ENCODE results near the gene BARHL1. TPM values are rescaled to one million over a fixed set of nuclear protein-coding genes. Genes with fewer than 3 reads are reported as not detected.

Gene BARHL1
- total RNA-seq, 1 experiment from 2014 or later: 0.15 TPM

DNA sequence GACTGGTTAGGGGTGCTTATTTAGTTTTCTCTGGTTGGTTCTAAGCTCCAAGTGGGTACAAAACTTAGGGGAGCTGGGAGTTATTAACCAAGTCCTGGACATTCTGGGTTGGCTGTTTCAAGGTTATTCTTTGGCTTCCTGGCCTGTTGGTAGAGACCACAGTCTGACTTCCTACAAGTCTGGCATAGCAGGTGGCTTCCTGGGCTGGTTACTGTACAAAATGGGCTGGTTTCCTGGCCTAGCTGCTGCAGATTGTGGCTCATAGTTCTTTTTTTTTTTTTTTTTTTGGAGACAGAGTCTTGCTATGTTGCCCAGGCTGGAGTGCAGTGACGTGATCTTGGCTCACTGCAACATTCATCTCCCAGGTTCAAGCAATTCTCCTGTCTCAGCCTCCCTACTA is 46.3 kb upstream of the BARHL1 start:
- no peak for ATAC-seq
- Mint-ChIP-seq H3K36me3 (peaks cover 7% of the 10 kb centered on the region), H3K9me3 (peaks cover 23% of the 10 kb centered on the region), H3K4me3 (no peak overlapping the region), H3K4me1 (peaks cover 20% of the 10 kb centered on the region), H3K27me3 (ENCODE audit: low read depth) (no peaks in the 10 kb centered on the region; the same call in 1 of the 2 replicates), H3K27ac (no peak overlapping the region)
- no peak for DNase-seq (ENCODE audit: low spot score)
- POLR2A ChIA-PET: no interaction called here
- TF ChIP-seq, protein P1, sequence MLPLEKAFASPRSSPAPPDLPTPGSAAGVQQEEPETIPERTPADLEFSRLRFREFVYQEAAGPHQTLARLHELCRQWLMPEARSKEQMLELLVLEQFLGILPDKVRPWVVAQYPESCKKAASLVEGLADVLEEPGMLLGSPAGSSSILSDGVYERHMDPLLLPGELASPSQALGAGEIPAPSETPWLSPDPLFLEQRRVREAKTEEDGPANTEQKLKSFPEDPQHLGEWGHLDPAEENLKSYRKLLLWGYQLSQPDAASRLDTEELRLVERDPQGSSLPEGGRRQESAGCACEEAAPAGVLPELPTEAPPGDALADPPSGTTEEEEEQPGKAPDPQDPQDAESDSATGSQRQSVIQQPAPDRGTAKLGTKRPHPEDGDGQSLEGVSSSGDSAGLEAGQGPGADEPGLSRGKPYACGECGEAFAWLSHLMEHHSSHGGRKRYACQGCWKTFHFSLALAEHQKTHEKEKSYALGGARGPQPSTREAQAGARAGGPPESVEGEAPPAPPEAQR (CRISPR knock-in tag; IDR thresholded peaks at IDR 0.05): no peak
- TF ChIP-seq, protein P2, sequence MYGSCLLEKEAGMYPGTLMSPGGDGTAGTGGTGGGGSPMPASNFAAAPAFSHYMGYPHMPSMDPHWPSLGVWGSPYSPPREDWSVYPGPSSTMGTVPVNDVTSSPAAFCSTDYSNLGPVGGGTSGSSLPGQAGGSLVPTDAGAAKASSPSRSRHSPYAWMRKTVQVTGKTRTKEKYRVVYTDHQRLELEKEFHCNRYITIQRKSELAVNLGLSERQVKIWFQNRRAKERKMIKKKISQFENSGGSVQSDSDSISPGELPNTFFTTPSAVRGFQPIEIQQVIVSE (CRISPR knock-in tag; IDR thresholded peaks at IDR 0.05; ENCODE audit: borderline replicate concordance): no peak
- TF ChIP-seq, protein P3, sequence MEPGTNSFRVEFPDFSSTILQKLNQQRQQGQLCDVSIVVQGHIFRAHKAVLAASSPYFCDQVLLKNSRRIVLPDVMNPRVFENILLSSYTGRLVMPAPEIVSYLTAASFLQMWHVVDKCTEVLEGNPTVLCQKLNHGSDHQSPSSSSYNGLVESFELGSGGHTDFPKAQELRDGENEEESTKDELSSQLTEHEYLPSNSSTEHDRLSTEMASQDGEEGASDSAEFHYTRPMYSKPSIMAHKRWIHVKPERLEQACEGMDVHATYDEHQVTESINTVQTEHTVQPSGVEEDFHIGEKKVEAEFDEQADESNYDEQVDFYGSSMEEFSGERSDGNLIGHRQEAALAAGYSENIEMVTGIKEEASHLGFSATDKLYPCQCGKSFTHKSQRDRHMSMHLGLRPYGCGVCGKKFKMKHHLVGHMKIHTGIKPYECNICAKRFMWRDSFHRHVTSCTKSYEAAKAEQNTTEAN (CRISPR knock-in tag; IDR thresholded peaks at IDR 0.05): no peak
- TF ChIP-seq FOXJ3 (CRISPR knock-in tag; IDR thresholded peaks at IDR 0.05; ENCODE audit: borderline replicate concordance) (no peak), TEAD1 (CRISPR knock-in tag; IDR thresholded peaks at IDR 0.05) (no peak), SP1 (CRISPR knock-in tag; conservative IDR thresholded peaks at IDR 0.05) (no peak), CBFB (CRISPR knock-in tag; IDR thresholded peaks at IDR 0.05; ENCODE audit: low read depth) (no peak), ZNF219 (CRISPR knock-in tag; IDR thresholded peaks at IDR 0.05; ENCODE audit: borderline replicate concordance) (no peak), ZNF263 (CRISPR knock-in tag; IDR thresholded peaks at IDR 0.05; ENCODE audit: low read depth) (no peak), FOXK1 (CRISPR knock-in tag; IDR thresholded peaks at IDR 0.05) (no peak), JAZF1 (CRISPR knock-in tag; IDR thresholded peaks at IDR 0.05) (no peak), ZNF121 (CRISPR knock-in tag; IDR thresholded peaks at IDR 0.05) (no peak)
- TF ChIP-seq, protein P4, sequence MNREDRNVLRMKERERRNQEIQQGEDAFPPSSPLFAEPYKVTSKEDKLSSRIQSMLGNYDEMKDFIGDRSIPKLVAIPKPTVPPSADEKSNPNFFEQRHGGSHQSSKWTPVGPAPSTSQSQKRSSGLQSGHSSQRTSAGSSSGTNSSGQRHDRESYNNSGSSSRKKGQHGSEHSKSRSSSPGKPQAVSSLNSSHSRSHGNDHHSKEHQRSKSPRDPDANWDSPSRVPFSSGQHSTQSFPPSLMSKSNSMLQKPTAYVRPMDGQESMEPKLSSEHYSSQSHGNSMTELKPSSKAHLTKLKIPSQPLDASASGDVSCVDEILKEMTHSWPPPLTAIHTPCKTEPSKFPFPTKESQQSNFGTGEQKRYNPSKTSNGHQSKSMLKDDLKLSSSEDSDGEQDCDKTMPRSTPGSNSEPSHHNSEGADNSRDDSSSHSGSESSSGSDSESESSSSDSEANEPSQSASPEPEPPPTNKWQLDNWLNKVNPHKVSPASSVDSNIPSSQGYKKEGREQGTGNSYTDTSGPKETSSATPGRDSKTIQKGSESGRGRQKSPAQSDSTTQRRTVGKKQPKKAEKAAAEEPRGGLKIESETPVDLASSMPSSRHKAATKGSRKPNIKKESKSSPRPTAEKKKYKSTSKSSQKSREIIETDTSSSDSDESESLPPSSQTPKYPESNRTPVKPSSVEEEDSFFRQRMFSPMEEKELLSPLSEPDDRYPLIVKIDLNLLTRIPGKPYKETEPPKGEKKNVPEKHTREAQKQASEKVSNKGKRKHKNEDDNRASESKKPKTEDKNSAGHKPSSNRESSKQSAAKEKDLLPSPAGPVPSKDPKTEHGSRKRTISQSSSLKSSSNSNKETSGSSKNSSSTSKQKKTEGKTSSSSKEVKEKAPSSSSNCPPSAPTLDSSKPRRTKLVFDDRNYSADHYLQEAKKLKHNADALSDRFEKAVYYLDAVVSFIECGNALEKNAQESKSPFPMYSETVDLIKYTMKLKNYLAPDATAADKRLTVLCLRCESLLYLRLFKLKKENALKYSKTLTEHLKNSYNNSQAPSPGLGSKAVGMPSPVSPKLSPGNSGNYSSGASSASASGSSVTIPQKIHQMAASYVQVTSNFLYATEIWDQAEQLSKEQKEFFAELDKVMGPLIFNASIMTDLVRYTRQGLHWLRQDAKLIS (CRISPR knock-in tag; IDR thresholded peaks at IDR 0.05; ENCODE audit: borderline replicate concordance): no peak
- TF ChIP-seq, protein P5, sequence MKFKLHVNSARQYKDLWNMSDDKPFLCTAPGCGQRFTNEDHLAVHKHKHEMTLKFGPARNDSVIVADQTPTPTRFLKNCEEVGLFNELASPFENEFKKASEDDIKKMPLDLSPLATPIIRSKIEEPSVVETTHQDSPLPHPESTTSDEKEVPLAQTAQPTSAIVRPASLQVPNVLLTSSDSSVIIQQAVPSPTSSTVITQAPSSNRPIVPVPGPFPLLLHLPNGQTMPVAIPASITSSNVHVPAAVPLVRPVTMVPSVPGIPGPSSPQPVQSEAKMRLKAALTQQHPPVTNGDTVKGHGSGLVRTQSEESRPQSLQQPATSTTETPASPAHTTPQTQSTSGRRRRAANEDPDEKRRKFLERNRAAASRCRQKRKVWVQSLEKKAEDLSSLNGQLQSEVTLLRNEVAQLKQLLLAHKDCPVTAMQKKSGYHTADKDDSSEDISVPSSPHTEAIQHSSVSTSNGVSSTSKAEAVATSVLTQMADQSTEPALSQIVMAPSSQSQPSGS (CRISPR knock-in tag; IDR thresholded peaks at IDR 0.05; ENCODE audit: borderline replicate concordance, low read depth): no peak
- CTCF ChIA-PET: interaction anchor here (3.3 kb wide), 1 partner anchor 10 kb away, joined by 13 read pairs; no protein-coding TSS in a partner anchor

DNA sequence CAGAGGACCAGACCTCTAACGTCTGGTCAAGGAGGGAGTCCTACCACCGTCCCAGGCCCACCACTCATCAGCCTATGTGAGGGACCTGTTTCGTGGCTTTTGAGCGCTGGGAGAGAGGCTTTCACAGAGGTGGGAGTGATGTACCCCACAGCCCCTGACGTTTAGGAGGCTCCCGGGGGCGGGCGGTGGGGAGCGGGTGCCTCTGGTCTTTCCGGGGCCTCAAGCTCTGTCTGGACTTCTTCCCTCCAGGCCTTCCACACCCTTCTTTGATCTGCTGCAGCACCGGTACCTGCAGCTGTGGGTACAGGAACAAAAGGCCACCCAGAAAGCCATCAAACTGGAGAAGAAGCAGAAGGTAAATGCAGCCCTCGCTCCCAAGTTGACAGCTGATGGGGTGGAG is 45.1 kb upstream of the BARHL1 start:
- H3K36me3 Mint-ChIP-seq: peaks cover 7% of the 10 kb centered on the region
- ChIA-PET CTCF (interaction anchor here (0.6 to 3.3 kb wide), 2 partner anchors 9 to 278 kb away, joined by 3 to 13 read pairs; no protein-coding TSS in a partner anchor), POLR2A (no interaction called here)
- H3K27me3 Mint-ChIP-seq (ENCODE audit: low read depth): no peaks in the 10 kb centered on the region; the same call in 1 of the 2 replicates
- peaks cover 23% of the 10 kb centered on the region for H3K9me3 Mint-ChIP-seq
- peaks cover 14% of the 10 kb centered on the region for H3K4me1 Mint-ChIP-seq
- ATAC-seq (no peak), DNase-seq (ENCODE audit: low spot score) (no peak)
- H3K27ac Mint-ChIP-seq: no peak overlapping the region
- no peak overlapping the region for H3K4me3 Mint-ChIP-seq
- TF ChIP-seq NFE2L1 (CRISPR knock-in tag; IDR thresholded peaks at IDR 0.05): no peak
- TF ChIP-seq, protein P3 (CRISPR knock-in tag; IDR thresholded peaks at IDR 0.05): no peak
- TF ChIP-seq, protein P6, sequence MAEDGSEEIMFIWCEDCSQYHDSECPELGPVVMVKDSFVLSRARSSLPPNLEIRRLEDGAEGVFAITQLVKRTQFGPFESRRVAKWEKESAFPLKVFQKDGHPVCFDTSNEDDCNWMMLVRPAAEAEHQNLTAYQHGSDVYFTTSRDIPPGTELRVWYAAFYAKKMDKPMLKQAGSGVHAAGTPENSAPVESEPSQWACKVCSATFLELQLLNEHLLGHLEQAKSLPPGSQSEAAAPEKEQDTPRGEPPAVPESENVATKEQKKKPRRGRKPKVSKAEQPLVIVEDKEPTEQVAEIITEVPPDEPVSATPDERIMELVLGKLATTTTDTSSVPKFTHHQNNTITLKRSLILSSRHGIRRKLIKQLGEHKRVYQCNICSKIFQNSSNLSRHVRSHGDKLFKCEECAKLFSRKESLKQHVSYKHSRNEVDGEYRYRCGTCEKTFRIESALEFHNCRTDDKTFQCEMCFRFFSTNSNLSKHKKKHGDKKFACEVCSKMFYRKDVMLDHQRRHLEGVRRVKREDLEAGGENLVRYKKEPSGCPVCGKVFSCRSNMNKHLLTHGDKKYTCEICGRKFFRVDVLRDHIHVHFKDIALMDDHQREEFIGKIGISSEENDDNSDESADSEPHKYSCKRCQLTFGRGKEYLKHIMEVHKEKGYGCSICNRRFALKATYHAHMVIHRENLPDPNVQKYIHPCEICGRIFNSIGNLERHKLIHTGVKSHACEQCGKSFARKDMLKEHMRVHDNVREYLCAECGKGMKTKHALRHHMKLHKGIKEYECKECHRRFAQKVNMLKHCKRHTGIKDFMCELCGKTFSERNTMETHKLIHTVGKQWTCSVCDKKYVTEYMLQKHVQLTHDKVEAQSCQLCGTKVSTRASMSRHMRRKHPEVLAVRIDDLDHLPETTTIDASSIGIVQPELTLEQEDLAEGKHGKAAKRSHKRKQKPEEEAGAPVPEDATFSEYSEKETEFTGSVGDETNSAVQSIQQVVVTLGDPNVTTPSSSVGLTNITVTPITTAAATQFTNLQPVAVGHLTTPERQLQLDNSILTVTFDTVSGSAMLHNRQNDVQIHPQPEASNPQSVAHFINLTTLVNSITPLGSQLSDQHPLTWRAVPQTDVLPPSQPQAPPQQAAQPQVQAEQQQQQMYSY (CRISPR knock-in tag; IDR thresholded peaks at IDR 0.05): no peak
- TF ChIP-seq NR2C2 (CRISPR knock-in tag; IDR thresholded peaks at IDR 0.05): no peak
- no peak for TF ChIP-seq JAZF1 (CRISPR knock-in tag; IDR thresholded peaks at IDR 0.05)
- TF ChIP-seq, protein P7, sequence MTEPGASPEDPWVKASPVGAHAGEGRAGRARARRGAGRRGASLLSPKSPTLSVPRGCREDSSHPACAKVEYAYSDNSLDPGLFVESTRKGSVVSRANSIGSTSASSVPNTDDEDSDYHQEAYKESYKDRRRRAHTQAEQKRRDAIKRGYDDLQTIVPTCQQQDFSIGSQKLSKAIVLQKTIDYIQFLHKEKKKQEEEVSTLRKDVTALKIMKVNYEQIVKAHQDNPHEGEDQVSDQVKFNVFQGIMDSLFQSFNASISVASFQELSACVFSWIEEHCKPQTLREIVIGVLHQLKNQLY (CRISPR knock-in tag; IDR thresholded peaks at IDR 0.05): no peak
- TF ChIP-seq, protein P8, sequence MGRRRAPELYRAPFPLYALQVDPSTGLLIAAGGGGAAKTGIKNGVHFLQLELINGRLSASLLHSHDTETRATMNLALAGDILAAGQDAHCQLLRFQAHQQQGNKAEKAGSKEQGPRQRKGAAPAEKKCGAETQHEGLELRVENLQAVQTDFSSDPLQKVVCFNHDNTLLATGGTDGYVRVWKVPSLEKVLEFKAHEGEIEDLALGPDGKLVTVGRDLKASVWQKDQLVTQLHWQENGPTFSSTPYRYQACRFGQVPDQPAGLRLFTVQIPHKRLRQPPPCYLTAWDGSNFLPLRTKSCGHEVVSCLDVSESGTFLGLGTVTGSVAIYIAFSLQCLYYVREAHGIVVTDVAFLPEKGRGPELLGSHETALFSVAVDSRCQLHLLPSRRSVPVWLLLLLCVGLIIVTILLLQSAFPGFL (CRISPR knock-in tag; IDR thresholded peaks at IDR 0.05; ENCODE audit: borderline replicate concordance): no peak

All from WTC11 (cell line).